ENCODE data around the gene OBSL1.

GRCh38 chr2:219501849-219502248, 69.5 kb downstream of the OBSL1 start:
- no peak for TF ChIP-seq CTCF (IDR thresholded peaks at IDR 0.05)
- TF ChIP-seq POLR2A (IDR thresholded peaks at IDR 0.05): no peak
- TF ChIP-seq EP300 (IDR thresholded peaks at IDR 0.05): no peak

All from tibial nerve (tissue), 4 donors.